Measurements from ENCODE around the gene DISC1.

The DISC1 gene

GRCh38 chr1:232084584-232085223 is 458.1 kb downstream of the DISC1 start:
- TF ChIP-seq CTCF (IDR thresholded peaks at IDR 0.05; ENCODE audit: control insufficient read depth, extremely low read depth, insufficient read depth): no peak
- peak; percentile 43 for DNase-seq (ENCODE audit: low read depth)
- H3K4me3 ChIP-seq (ENCODE audit: low read depth, low read length): no peak overlapping the region

- no peak for TF ChIP-seq CTCF (IDR thresholded peaks at IDR 0.05; ENCODE audit: control insufficient read depth, extremely low read depth, insufficient read depth)
- H3K4me3 ChIP-seq (ENCODE audit: low read depth, low read length): no peak overlapping the region
- DNase-seq (ENCODE audit: low read depth): no peak
Observed at GRCh38 chr1:232090816-232091215, 464.2 kb downstream of the DISC1 start.
